Neural progenitor cell (in vitro differentiated cells): ENCODE results near the gene TSEN15. TPM values are rescaled to one million over a fixed set of nuclear protein-coding genes. Genes with fewer than 3 reads are reported as not detected.

Experiments used
- DNase-seq: peaks from one replicate; pipeline ENCODE4 v3.0.0-alpha.2; 2016; ENCODE audit warnings: low spot score
- H2AFZ ChIP-seq: fragments of 200-600 bp; sonication (generic); replicated peaks from 2 replicates; pipeline ENCODE4 v1.6.1; 2016; ENCODE audit warnings: antibody characterized with exemption
- H3F3A ChIP-seq: fragments of 200-600 bp; sonication (generic); 2 replicates; pipeline ENCODE4 v1.6.1; 2016; ENCODE audit warnings: antibody characterized with exemption, low read depth
- H3K27ac ChIP-seq: fragments of 200-600 bp; sonication (generic); 2 replicates; pipeline ENCODE4 v1.5.1; 2016; ENCODE audit warnings: mild to moderate bottlenecking
- H3K27me3 ChIP-seq: fragments of 200-600 bp; sonication (generic); 2 replicates; pipeline ENCODE4 v1.6.1; 2016; ENCODE audit warnings: mild to moderate bottlenecking, moderate library complexity
- H3K36me3 ChIP-seq: fragments of 200-600 bp; sonication (generic); 2 replicates; pipeline ENCODE4 v1.5.1; 2016
- H3K4me1 ChIP-seq: fragments of 200-600 bp; sonication (generic); 2 replicates; pipeline ENCODE4 v1.6.1; 2016; ENCODE audit warnings: mixed run types
- H3K4me2 ChIP-seq: fragments of 200-600 bp; sonication (generic); 2 replicates; pipeline ENCODE4 v1.6.1; 2016
- H3K4me3 ChIP-seq: fragments of 200-600 bp; sonication (generic); 2 replicates; pipeline ENCODE4 v1.5.1; 2016
- H3K79me2 ChIP-seq: fragments of 200-600 bp; sonication (generic); 2 replicates; pipeline ENCODE4 v1.6.1; 2016; ENCODE audit warnings: low read depth
- H3K9ac ChIP-seq: fragments of 200-600 bp; sonication (generic); 2 replicates; pipeline ENCODE4 v1.6.1; 2016
- H3K9me3 ChIP-seq: fragments of 200-600 bp; sonication (generic); 2 replicates; pipeline ENCODE4 v1.5.1; 2016; ENCODE audit warnings: low read depth
- H4K20me1 ChIP-seq: fragments of 200-600 bp; sonication (generic); 2 replicates; pipeline ENCODE4 v1.6.1; 2016; ENCODE audit warnings: low read depth
- H3K27ac Mint-ChIP-seq: 3 replicates; pipeline ENCODE4 v1.8.0; 2021; ENCODE audit warnings: mixed read lengths
- H3K27me3 Mint-ChIP-seq: 2 replicates; pipeline ENCODE4 v1.8.0; 2022; ENCODE audit warnings: low read depth, mild to moderate bottlenecking, inconsistent platforms, moderate library complexity, mixed read lengths; ENCODE audit not compliant: insufficient read depth
- H3K36me3 Mint-ChIP-seq: 3 replicates; pipeline ENCODE4 v1.8.0; 2021; ENCODE audit warnings: mixed read lengths
- H3K4me1 Mint-ChIP-seq: 3 replicates; pipeline ENCODE4 v1.8.0; 2021; ENCODE audit warnings: mixed read lengths
- H3K4me3 Mint-ChIP-seq: 3 replicates; pipeline ENCODE4 v1.8.0; 2021; ENCODE audit warnings: mild to moderate bottlenecking, moderate library complexity, mixed read lengths
- H3K9me3 Mint-ChIP-seq: 3 replicates; pipeline ENCODE4 v1.8.0; 2020; ENCODE audit warnings: mixed read lengths
- CTCF ChIP-seq: fragments of 200-600 bp; sonication (generic); IDR thresholded peaks from 2 replicates; pipeline ENCODE4 v1.5.1; 2017; ENCODE audit warnings: antibody characterized with exemption, mild to moderate bottlenecking
- EZH2 ChIP-seq: fragments of 200-600 bp; sonication (generic); IDR thresholded peaks from 2 replicates; pipeline ENCODE4 v1.6.1; 2017; ENCODE audit warnings: antibody characterized with exemption, mild to moderate bottlenecking, moderate library complexity
- EZH2phosphoT487 ChIP-seq: fragments of 200-600 bp; sonication (generic); IDR thresholded peaks from 2 replicates; pipeline ENCODE4 v1.6.1; 2017; ENCODE audit warnings: antibody characterized with exemption
- total RNA-seq: library from RNA; depleted of rRNA; stranded (reverse); fragments of >200 nt; gene quantifications from 2 replicates; pipeline ENCODE4 v1.2.3, GENCODE V29; 2015; ENCODE audit warnings: low replicate concordance

Gene TSEN15
- total RNA-seq, 1 donor from 2014 or later = 72.3 TPM

- peaks cover 29% of the 10 kb centered on the region for H3K79me2 ChIP-seq
- TF ChIP-seq CTCF (no peak), EZH2 (no peak), EZH2phosphoT487 (no peak)
- no peaks in the 10 kb centered on the region for H3K9me3 ChIP-seq
- no peak overlapping the region for H2AFZ ChIP-seq
- H3F3A ChIP-seq = peaks cover 13% of the 10 kb centered on the region
- H3K9ac ChIP-seq = no peak overlapping the region
- H3K27me3 ChIP-seq = no peaks in the 10 kb centered on the region
- H3K4me2 ChIP-seq = no peak overlapping the region
- no peak overlapping the region for H3K4me3 ChIP-seq
- H3K9me3 Mint-ChIP-seq = peaks cover 9% of the 10 kb centered on the region
- no peak overlapping the region for H3K27ac Mint-ChIP-seq
- peaks cover 20% of the 10 kb centered on the region for H3K36me3 ChIP-seq
- H3K4me1 Mint-ChIP-seq = peaks cover 9% of the 10 kb centered on the region
- H3K4me1 ChIP-seq = peaks cover 46% of the 10 kb centered on the region
- DNase-seq = peak; percentile 21
- no peaks in the 10 kb centered on the region for H4K20me1 ChIP-seq
- peak overlapping the region; percentile 87 for H3K27ac ChIP-seq
- no peak overlapping the region for H3K4me3 Mint-ChIP-seq
- peaks cover 46% of the 10 kb centered on the region for H3K36me3 Mint-ChIP-seq
- no peaks in the 10 kb centered on the region for H3K27me3 Mint-ChIP-seq
Measured at GRCh38 chr1:184061396-184062003, 10.0 kb downstream of the TSEN15 start.

DNA sequence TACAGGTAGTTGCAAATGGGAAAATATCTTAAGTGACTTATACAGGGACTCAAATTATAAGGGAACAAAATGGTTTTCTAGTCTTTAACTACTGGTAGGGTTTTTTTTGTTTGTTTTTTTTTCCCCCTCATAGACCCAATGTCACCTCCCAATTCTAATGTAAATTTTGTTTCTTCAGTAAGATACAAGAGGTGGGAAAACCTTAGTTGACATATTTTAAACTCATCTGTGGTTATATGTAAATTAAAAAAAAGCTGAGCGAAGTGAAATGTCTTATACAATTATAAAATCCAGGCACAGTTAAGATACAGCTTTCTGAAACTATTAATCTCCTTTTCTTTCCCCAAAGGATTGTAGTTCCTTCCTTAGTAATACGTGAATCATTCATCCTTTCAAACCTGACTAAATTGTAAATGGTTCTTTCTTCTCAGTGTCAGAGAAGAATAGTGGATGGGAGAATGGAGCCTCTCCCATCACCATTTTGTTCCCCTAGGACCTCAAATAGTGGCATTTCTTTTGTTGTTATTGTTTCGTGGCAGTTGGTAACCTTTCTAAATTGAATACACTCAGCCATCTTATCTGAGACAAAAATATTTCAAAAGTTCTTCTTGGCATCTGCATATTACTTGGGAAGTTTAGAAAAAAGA lies 11.2 kb downstream of the TSEN15 start:
- peaks cover 28% of the 10 kb centered on the region for H3K79me2 ChIP-seq
- peaks cover 38% of the 10 kb centered on the region for H3K4me1 ChIP-seq
- peaks cover 49% of the 10 kb centered on the region for H3K36me3 Mint-ChIP-seq
- peaks cover 13% of the 10 kb centered on the region for H3F3A ChIP-seq
- H3K27ac ChIP-seq = peak overlapping the region; percentile 87
- peak overlapping the region; percentile 71 for H3K4me2 ChIP-seq
- no peaks in the 10 kb centered on the region for H3K27me3 ChIP-seq
- peaks cover 20% of the 10 kb centered on the region for H3K36me3 ChIP-seq
- no peaks in the 10 kb centered on the region for H3K27me3 Mint-ChIP-seq
- H3K27ac Mint-ChIP-seq = peak overlapping the region; percentile 48
- H4K20me1 ChIP-seq = no peaks in the 10 kb centered on the region
- H3K4me1 Mint-ChIP-seq = peaks cover 9% of the 10 kb centered on the region
- peak; percentile 33 for DNase-seq
- no peaks in the 10 kb centered on the region for H3K9me3 ChIP-seq
- H3K4me3 Mint-ChIP-seq = no peak overlapping the region
- H2AFZ ChIP-seq = no peak overlapping the region
- H3K4me3 ChIP-seq = peak overlapping the region; percentile 17
- TF ChIP-seq EZH2phosphoT487 (no peak), CTCF (no peak), EZH2 (no peak)
- peaks cover 12% of the 10 kb centered on the region for H3K9me3 Mint-ChIP-seq
- no peak overlapping the region for H3K9ac ChIP-seq

DNA sequence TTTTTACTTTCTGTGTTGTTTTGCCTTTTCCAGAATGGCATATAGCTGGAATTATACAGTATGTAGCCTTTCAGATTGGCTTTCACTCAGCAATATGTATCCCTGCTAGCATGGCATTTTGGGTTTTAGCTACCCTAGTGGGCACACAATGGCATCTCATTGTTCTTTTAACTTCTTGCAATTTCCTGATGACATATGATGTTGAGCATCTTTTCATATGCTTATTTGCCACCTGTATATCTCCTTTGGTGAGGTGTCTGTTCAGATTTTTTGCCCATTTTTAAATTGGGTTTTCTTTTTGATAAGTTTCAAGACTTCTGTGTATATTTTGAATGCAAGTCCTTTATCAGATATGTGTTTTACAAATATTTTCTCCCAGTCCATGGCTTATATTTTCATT lies 14.0 kb downstream of the TSEN15 start:
- peaks cover 61% of the 10 kb centered on the region for H3K4me1 ChIP-seq

More for the DNA sequence above, 14.0 kb downstream of the TSEN15 start:
- Mint-ChIP-seq H3K4me1 (peaks cover 20% of the 10 kb centered on the region), H3K4me3 (no peak overlapping the region), H3K27ac (no peak overlapping the region), H3K36me3 (peaks cover 33% of the 10 kb centered on the region), H3K27me3 (no peaks in the 10 kb centered on the region), H3K9me3 (peaks cover 2% of the 10 kb centered on the region)
- Histone ChIP-seq H3K9ac (no peak overlapping the region), H3F3A (peaks cover 26% of the 10 kb centered on the region), H3K36me3 (peaks cover 4% of the 10 kb centered on the region), H2AFZ (no peak overlapping the region), H3K4me2 (no peak overlapping the region), H3K79me2 (peaks cover 21% of the 10 kb centered on the region), H3K27ac (no peak overlapping the region), H3K27me3 (no peaks in the 10 kb centered on the region), H3K4me3 (no peak overlapping the region), H3K9me3 (no peaks in the 10 kb centered on the region), H4K20me1 (no peaks in the 10 kb centered on the region)
- no peak for DNase-seq
- TF ChIP-seq CTCF (no peak), EZH2phosphoT487 (no peak)
